ENCODE measurements around the gene LARGE1.
"Not testable (repeated sequence)": the region's sequence is repeated elsewhere in the genome, so short reads cannot be mapped to it uniquely, and the experiment has no call there.

The LARGE1 gene

GRCh38 chr22:33866511-33866910 is 53.8 kb downstream of the LARGE1 start:
- intact Hi-C loops (cut with DNase I), result no loop called here
- DNase-seq, result no peak

GRCh38 chr22:33865996-33866395 is 54.3 kb downstream of the LARGE1 start:
- intact Hi-C loops (cut with DNase I), result no loop called here
- no peak for DNase-seq

- DNase-seq, result no peak
- intact Hi-C loops (cut with DNase I), result no loop called here
Observed at GRCh38 chr22:33865248-33865647, 55.0 kb downstream of the LARGE1 start.

GRCh38 chr22:33864723-33865130 is 55.5 kb downstream of the LARGE1 start:
- DNase-seq, result no peak
- intact Hi-C loops (cut with DNase I), result no loop called here

GRCh38 chr22:33861216-33861875 is 58.9 kb downstream of the LARGE1 start:
- DNase-seq, result no peak
- intact Hi-C loops (cut with DNase I), result no loop called here

- DNase-seq, result no peak
- intact Hi-C loops (cut with DNase I), result no loop called here
Observed at GRCh38 chr22:33860386-33860785, 59.9 kb downstream of the LARGE1 start.

- DNase-seq, result no peak
- intact Hi-C loops (cut with DNase I), result no loop called here
Observed at GRCh38 chr22:33859311-33859710, 61.0 kb downstream of the LARGE1 start.

GRCh38 chr22:33858653-33859052 is 61.6 kb downstream of the LARGE1 start:
- intact Hi-C loops (cut with DNase I); DNase-seq: not testable (repeated sequence)

- DNase-seq; intact Hi-C loops (cut with DNase I): not testable (repeated sequence)
Observed at GRCh38 chr22:33857767-33858166, 62.5 kb downstream of the LARGE1 start.

GRCh38 chr22:33854724-33855123 is 65.6 kb downstream of the LARGE1 start:
- no peak for DNase-seq
- intact Hi-C loops (cut with DNase I), result no loop called here

GRCh38 chr22:33853200-33854097 is 66.8 kb downstream of the LARGE1 start:
- intact Hi-C loops (cut with DNase I), result no loop called here
- peak in 41 of 42 donors; percentile 46 to 88 (median 70) for DNase-seq

- intact Hi-C loops (cut with DNase I), result no loop called here
- DNase-seq, result no peak
Observed at GRCh38 chr22:33851821-33852384, 68.4 kb downstream of the LARGE1 start.

- intact Hi-C loops (cut with DNase I), result no loop called here
- peak in 1 of 42 donors; percentile 38 for DNase-seq
Observed at GRCh38 chr22:33851240-33851639, 69.0 kb downstream of the LARGE1 start.

- DNase-seq, result no peak
- intact Hi-C loops (cut with DNase I), result no loop called here
Observed at GRCh38 chr22:33850724-33851123, 69.6 kb downstream of the LARGE1 start.

- intact Hi-C loops (cut with DNase I), result no loop called here
- DNase-seq, result no peak
Observed at GRCh38 chr22:33850193-33850592, 70.1 kb downstream of the LARGE1 start.

GRCh38 chr22:33848251-33848650 is 72.0 kb downstream of the LARGE1 start:
- no peak for DNase-seq
- intact Hi-C loops (cut with DNase I), result no loop called here

- DNase-seq, result no peak
- intact Hi-C loops (cut with DNase I), result no loop called here
Observed at GRCh38 chr22:33844273-33844672, 76.0 kb downstream of the LARGE1 start.

- intact Hi-C loops (cut with DNase I), result no loop called here
- DNase-seq, result no peak
Observed at GRCh38 chr22:33842421-33843094, 77.7 kb downstream of the LARGE1 start.

GRCh38 chr22:33842006-33842354 is 78.3 kb downstream of the LARGE1 start:
- intact Hi-C loops (cut with DNase I), result no loop called here

More at GRCh38 chr22:33842006-33842354, 78.3 kb downstream of the LARGE1 start:
- no peak for DNase-seq

Measured in head of caudate nucleus (tissue), 42 donors.